Measurements from ENCODE around the gene OR2T8.
A peak's percentile ranks its signal among the peaks of the same experiment; 100 is the strongest.

The OR2T8 gene

DNA sequence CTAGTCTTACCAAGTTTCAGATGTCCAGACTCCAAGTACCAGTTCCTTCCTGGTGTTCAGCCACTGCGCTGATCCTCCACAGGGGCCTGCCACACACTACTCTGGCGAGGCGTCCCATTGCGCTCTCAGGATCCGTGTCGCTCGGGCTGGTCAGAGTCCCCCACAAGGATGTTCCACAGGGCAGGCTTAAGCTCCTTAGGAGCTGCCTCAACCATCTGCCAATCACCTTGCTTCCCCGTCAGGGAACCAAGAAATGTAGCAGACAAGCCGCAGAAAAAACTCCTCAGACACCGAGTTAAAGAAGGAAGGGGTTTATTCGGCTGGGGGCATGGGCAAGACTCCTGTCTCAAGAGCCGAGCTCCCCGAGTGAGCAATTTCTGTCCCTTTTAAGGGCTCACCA is 14.9 kb upstream of the OR2T8 start:
- Histone ChIP-seq H3K79me2 (ENCODE audit: low read length) (no peaks in the 10 kb centered on the region), H4K20me1 (ENCODE audit: insufficient read depth, low read length) (no peaks in the 10 kb centered on the region), H3K36me3 (replicated peaks; ENCODE audit: insufficient read depth, low read length) (no peaks in the 10 kb centered on the region), H3K9me3 (replicated peaks; ENCODE audit: insufficient read depth, low read length) (no peaks in the 10 kb centered on the region), H3K27me3 (replicated peaks; ENCODE audit: insufficient read depth, low read length) (no peaks in the 10 kb centered on the region), H3K9me2 (replicated peaks; ENCODE audit: insufficient read depth, low read length) (no peaks in the 10 kb centered on the region), H3K4me2 (ENCODE audit: low read depth, low read length) (no peak overlapping the region), H3F3A (ENCODE audit: insufficient read depth, low read length) (no peaks in the 10 kb centered on the region), H3K4me3 (ENCODE audit: low read length) (no peak overlapping the region), H2AFZ (ENCODE audit: low read length) (no peak overlapping the region), H3K4me1 (ENCODE audit: low read length) (no peaks in the 10 kb centered on the region), H3K9ac (ENCODE audit: low read length) (no peak overlapping the region), H3K27ac (ENCODE audit: low read length) (no peak overlapping the region)
- no peak for TF ChIP-seq EZH2 (optimal IDR thresholded peaks at IDR 0.05; ENCODE audit: low read depth, low read length)
- TF ChIP-seq EZH2phosphoT487 (IDR thresholded peaks at IDR 0.05; ENCODE audit: low read length): no peak
- TF ChIP-seq, protein P1, sequence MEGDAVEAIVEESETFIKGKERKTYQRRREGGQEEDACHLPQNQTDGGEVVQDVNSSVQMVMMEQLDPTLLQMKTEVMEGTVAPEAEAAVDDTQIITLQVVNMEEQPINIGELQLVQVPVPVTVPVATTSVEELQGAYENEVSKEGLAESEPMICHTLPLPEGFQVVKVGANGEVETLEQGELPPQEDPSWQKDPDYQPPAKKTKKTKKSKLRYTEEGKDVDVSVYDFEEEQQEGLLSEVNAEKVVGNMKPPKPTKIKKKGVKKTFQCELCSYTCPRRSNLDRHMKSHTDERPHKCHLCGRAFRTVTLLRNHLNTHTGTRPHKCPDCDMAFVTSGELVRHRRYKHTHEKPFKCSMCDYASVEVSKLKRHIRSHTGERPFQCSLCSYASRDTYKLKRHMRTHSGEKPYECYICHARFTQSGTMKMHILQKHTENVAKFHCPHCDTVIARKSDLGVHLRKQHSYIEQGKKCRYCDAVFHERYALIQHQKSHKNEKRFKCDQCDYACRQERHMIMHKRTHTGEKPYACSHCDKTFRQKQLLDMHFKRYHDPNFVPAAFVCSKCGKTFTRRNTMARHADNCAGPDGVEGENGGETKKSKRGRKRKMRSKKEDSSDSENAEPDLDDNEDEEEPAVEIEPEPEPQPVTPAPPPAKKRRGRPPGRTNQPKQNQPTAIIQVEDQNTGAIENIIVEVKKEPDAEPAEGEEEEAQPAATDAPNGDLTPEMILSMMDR (IDR thresholded peaks at IDR 0.05; ENCODE audit: low read length): no peak
- no peak for DNase-seq

DNA sequence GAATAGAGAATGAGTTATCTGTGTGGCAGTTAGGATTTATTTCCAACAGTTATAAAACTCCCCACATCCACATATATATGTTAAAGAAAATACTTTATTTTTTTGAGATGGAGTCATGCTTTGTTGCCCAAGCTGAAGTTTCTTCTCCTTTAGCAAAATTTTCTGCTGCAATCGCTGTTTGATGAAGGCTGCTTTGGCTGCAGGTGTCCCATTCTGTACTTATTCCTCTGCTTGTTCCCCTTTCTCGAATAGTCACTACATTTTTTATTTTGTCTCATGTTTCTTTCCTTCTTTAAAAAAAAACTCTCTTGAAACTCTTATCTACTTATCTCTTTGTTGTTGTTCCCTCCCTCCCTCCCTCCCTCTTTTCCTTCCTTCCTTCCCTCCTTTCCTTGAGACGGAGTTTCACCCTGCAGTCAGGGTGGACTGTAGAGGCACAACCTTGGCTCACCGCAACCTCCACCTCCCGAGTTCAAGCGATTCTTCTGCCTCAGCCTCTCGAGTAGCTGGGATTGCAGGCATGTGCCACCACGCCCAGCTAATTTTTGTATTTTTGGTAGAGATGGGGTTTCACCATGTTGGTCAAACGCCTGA is 14.0 kb upstream of the OR2T8 start:
- Histone ChIP-seq H3K4me3 (ENCODE audit: low read length) (no peak overlapping the region), H3K9me3 (replicated peaks; ENCODE audit: insufficient read depth, low read length) (no peaks in the 10 kb centered on the region), H3K9ac (ENCODE audit: low read length) (no peak overlapping the region), H3K27me3 (replicated peaks; ENCODE audit: insufficient read depth, low read length) (no peaks in the 10 kb centered on the region), H3K9me2 (replicated peaks; ENCODE audit: insufficient read depth, low read length) (no peaks in the 10 kb centered on the region), H2AFZ (ENCODE audit: low read length) (no peak overlapping the region), H3K27ac (ENCODE audit: low read length) (no peak overlapping the region), H3K79me2 (ENCODE audit: low read length) (no peaks in the 10 kb centered on the region), H3K36me3 (replicated peaks; ENCODE audit: insufficient read depth, low read length) (no peaks in the 10 kb centered on the region), H4K20me1 (ENCODE audit: insufficient read depth, low read length) (no peaks in the 10 kb centered on the region), H3K4me1 (ENCODE audit: low read length) (no peaks in the 10 kb centered on the region), H3F3A (ENCODE audit: insufficient read depth, low read length) (no peaks in the 10 kb centered on the region), H3K4me2 (ENCODE audit: low read depth, low read length) (no peak overlapping the region)
- no peak for TF ChIP-seq EZH2phosphoT487 (IDR thresholded peaks at IDR 0.05; ENCODE audit: low read length)
- TF ChIP-seq, protein P1 (IDR thresholded peaks at IDR 0.05; ENCODE audit: low read length): no peak
- no peak for TF ChIP-seq EZH2 (optimal IDR thresholded peaks at IDR 0.05; ENCODE audit: low read depth, low read length)
- no peak for DNase-seq

DNA sequence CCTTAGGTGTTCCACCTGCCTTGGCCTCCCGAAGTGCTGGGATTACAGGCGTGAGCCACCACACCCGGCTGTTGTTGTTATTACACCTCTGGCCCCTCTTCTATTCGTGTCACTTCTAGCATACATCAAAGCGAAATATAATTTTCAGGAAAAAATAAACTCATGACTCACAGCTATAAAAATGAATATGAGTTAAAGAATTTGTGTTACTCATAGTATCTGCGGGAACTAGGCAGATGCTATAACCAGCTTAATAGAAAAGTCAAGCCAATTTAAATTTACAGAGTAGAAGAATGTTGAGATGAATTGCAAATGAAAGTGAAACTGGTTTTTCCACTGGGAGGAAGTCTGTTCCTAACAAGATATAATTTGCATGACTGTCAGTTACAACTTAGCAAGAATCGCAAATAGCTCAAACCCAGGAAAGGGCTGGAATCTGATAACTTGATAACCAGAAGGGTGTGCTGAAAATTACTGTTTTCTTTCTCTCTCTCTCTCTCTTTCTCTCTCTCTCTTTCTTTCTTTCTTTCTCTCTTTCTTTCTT is 13.5 kb upstream of the OR2T8 start:
- Histone ChIP-seq H3F3A (ENCODE audit: insufficient read depth, low read length) (no peaks in the 10 kb centered on the region), H3K27me3 (replicated peaks; ENCODE audit: insufficient read depth, low read length) (no peaks in the 10 kb centered on the region), H3K9me2 (replicated peaks; ENCODE audit: insufficient read depth, low read length) (no peaks in the 10 kb centered on the region), H3K9me3 (replicated peaks; ENCODE audit: insufficient read depth, low read length) (no peaks in the 10 kb centered on the region), H3K4me1 (ENCODE audit: low read length) (no peaks in the 10 kb centered on the region), H2AFZ (ENCODE audit: low read length) (no peak overlapping the region), H3K4me3 (ENCODE audit: low read length) (no peak overlapping the region), H3K9ac (ENCODE audit: low read length) (no peak overlapping the region), H3K79me2 (ENCODE audit: low read length) (no peaks in the 10 kb centered on the region), H3K4me2 (ENCODE audit: low read depth, low read length) (no peak overlapping the region), H3K27ac (ENCODE audit: low read length) (no peak overlapping the region), H4K20me1 (ENCODE audit: insufficient read depth, low read length) (no peaks in the 10 kb centered on the region), H3K36me3 (replicated peaks; ENCODE audit: insufficient read depth, low read length) (no peaks in the 10 kb centered on the region)
- DNase-seq: peak; percentile 18
- TF ChIP-seq EZH2phosphoT487 (IDR thresholded peaks at IDR 0.05; ENCODE audit: low read length) (no peak), EZH2 (optimal IDR thresholded peaks at IDR 0.05; ENCODE audit: low read depth, low read length) (no peak)
- TF ChIP-seq, protein P1 (IDR thresholded peaks at IDR 0.05; ENCODE audit: low read length): no peak
